ENCODE results near the gene PCDHGA4.
"Not testable (repeated sequence)": the region's sequence is repeated elsewhere in the genome, so short reads cannot be mapped to it uniquely, and the experiment has no call there.

Gene PCDHGA4

GRCh38 chr5:141320225-141321169, 34.3 kb upstream of the PCDHGA4 start, which contains the start of gene TAF7:
Gene TAF7 (minus strand): TSS chr5:141320784. CDS start chr5:141320044, 740 bp downstream.
- peak; percentile 96 for TF ChIP-seq CTCF (conservative IDR thresholded peaks at IDR 0.05; ENCODE audit: low read depth)
- POLR2A ChIA-PET (ENCODE audit: low non-redundant PET), result interaction anchor here (0.5 to 1.4 kb wide), 3 partner anchors 10 to 60 kb away, joined by 3 to 8 read pairs (median 3); partner anchors contain the start of gene PCDHGA1
- peak; percentile 98 for DNase-seq (ENCODE audit: low spot score)
- CTCF ChIA-PET, result interaction anchor here (0.5 to 2.1 kb wide), 16 partner anchors 8 to 1223 kb away, joined by 3 to 8 read pairs (median 3); partner anchors contain the start of genes PCDHB14, PCDHB15, PCDHB16 and PCDHB9
- H3K27ac ChIP-seq, result peak within 1 kb of the TSS; percentile 96

GRCh38 chr5:141322261-141322660, 32.6 kb upstream of the PCDHGA4 start:
- ChIA-PET CTCF (interaction anchor here (0.6 kb wide), 1 partner anchor 242 kb away, joined by 3 read pairs; no protein-coding TSS in a partner anchor), POLR2A (ENCODE audit: low non-redundant PET) (no interaction called here)
- DNase-seq (ENCODE audit: low spot score), result no peak
- no peak overlapping the region for H3K27ac ChIP-seq
- TF ChIP-seq CTCF (conservative IDR thresholded peaks at IDR 0.05; ENCODE audit: low read depth), result no peak

GRCh38 chr5:141326088-141326854, 28.6 kb upstream of the PCDHGA4 start:
- CTCF ChIA-PET, result interaction anchor here (0.6 to 0.7 kb wide), 7 partner anchors 18 to 234 kb away, joined by 3 to 6 read pairs (median 4); partner anchors contain the start of gene PCDHGA7
- TF ChIP-seq CTCF (conservative IDR thresholded peaks at IDR 0.05; ENCODE audit: low read depth), result peak; percentile 38
- no peak overlapping the region for H3K27ac ChIP-seq
- DNase-seq (ENCODE audit: low spot score), result peak; percentile 46
- POLR2A ChIA-PET (ENCODE audit: low non-redundant PET), result no interaction called here

- ChIA-PET CTCF (interaction anchor here (0.6 to 1.9 kb wide), 7 partner anchors 8 to 451 kb away, joined by 3 to 7 read pairs (median 4); partner anchors contain the start of genes PCDHB11, PCDHGA2, PCDHGA3 and PCDHGB2), POLR2A (ENCODE audit: low non-redundant PET) (no interaction called here)
- no peak for TF ChIP-seq CTCF (conservative IDR thresholded peaks at IDR 0.05; ENCODE audit: low read depth)
- H3K27ac ChIP-seq, result no peak overlapping the region
- DNase-seq (ENCODE audit: low spot score), result no peak
These were observed 26.6 kb upstream of the PCDHGA4 start for GRCh38 chr5:141328231-141328630.

- CTCF ChIA-PET, result interaction anchor here (0.5 to 1.9 kb wide), 18 partner anchors 8 to 1659 kb away, joined by 3 to 8 read pairs (median 4); partner anchors contain the start of genes PCDHB10, PCDHB11, PCDHGA2 and PCDHGB2
- DNase-seq (ENCODE audit: low spot score), result peak; percentile 40
- no peak within 1 kb of the TSS for H3K27ac ChIP-seq
These were observed 24.3 kb upstream of the PCDHGA4 start, which contains the start of gene PCDHGA1 for GRCh38 chr5:141330299-141331080. Gene PCDHGA1 (plus strand): TSS chr5:141330514.

GRCh38 chr5:141332571-141332970, 22.2 kb upstream of the PCDHGA4 start:
- H3K27ac ChIP-seq; POLR2A ChIA-PET (ENCODE audit: low non-redundant PET); DNase-seq (ENCODE audit: low spot score): not testable (repeated sequence)
- CTCF ChIA-PET, result interaction anchor here (0.6 kb wide), 1 partner anchor 228 kb away, joined by 4 read pairs; no protein-coding TSS in a partner anchor

More at GRCh38 chr5:141330299-141331080, 24.3 kb upstream of the PCDHGA4 start, which contains the start of gene PCDHGA1:
- TF ChIP-seq CTCF (conservative IDR thresholded peaks at IDR 0.05; ENCODE audit: low read depth), result peak; percentile 40
- POLR2A ChIA-PET (ENCODE audit: low non-redundant PET), result interaction anchor here (1.1 kb wide), 1 partner anchor 10 kb away, joined by 8 read pairs; the partner anchor contains the start of gene TAF7
